Liver (tissue), 9 donors: ENCODE measurements around the gene GNB1L. TPM values are rescaled to one million over a fixed set of nuclear protein-coding genes. Genes with fewer than 3 reads are reported as not detected.

Experiments
- DNase-seq: peaks from one replicate; pipeline ENCODE4 v3.0.0-alpha.2; 2017; ENCODE audit warnings: low spot score
- H3K27ac ChIP-seq, 2 donors: one replicate each; pipeline ENCODE4 v1.7.0; 2013; ENCODE audit warnings: inconsistent platforms in 2 of 2, low read length in 2 of 2, control low read depth in 1 of 2, low read depth in 1 of 2, mild to moderate bottlenecking in 1 of 2
- H3K27me3 ChIP-seq, 4 donors: one replicate each; pipeline versions ENCODE4 v1.6.1 to v1.7.0; 2013; ENCODE audit warnings: low read length in 3 of 4, inconsistent platforms in 1 of 4, mild to moderate bottlenecking in 1 of 4, moderate library complexity in 1 of 4; ENCODE audit not compliant: control insufficient read depth in 4 of 4, insufficient read depth in 4 of 4
- H3K36me3 ChIP-seq, 4 donors: one replicate each; pipeline versions ENCODE4 v1.6.1 to v1.7.0; 2013; ENCODE audit warnings: low read length in 3 of 4, mild to moderate bottlenecking in 3 of 4, low read depth in 1 of 4, moderate library complexity in 1 of 4; ENCODE audit not compliant: control insufficient read depth in 4 of 4, insufficient read depth in 3 of 4
- H3K4me1 ChIP-seq, 4 donors: one replicate each; pipeline versions ENCODE4 v1.6.1 to v1.7.0; 2013; ENCODE audit warnings: low read length in 3 of 4, mild to moderate bottlenecking in 3 of 4, moderate library complexity in 1 of 4; ENCODE audit not compliant: control insufficient read depth in 4 of 4, insufficient read depth in 4 of 4
- H3K4me3 ChIP-seq, 3 donors: one replicate each; pipeline versions ENCODE4 v1.6.1 to v1.7.0; 2013; ENCODE audit warnings: low read length in 3 of 3, control low read depth in 1 of 3, low read depth in 1 of 3, mild to moderate bottlenecking in 1 of 3
- H3K9ac ChIP-seq, 2 donors: one replicate each; pipeline ENCODE4 v1.7.0; 2013; ENCODE audit warnings: low read length in 2 of 2, mild to moderate bottlenecking in 2 of 2, moderate library complexity in 2 of 2, control low read depth in 1 of 2, low read depth in 1 of 2
- H3K9me3 ChIP-seq, 4 donors: one replicate each; pipeline versions ENCODE4 v1.6.1 to v1.7.0; 2013; ENCODE audit warnings: low read length in 3 of 4; ENCODE audit not compliant: control insufficient read depth in 4 of 4
- CTCF ChIP-seq: fragments of 150-350 bp; IDR thresholded peaks from 2 replicates; pipeline ENCODE4 v1.5.1; 2017; ENCODE audit warnings: improper control_type of control experiment, low read depth, low read length; ENCODE audit not compliant: missing input control
- EGR1 ChIP-seq, 2 donors: IDR thresholded peaks; 2 replicates each; pipeline ENCODE4 v1.6.1; 2016 to 2018; ENCODE audit warnings: antibody characterized with exemption in 2 of 2, low read depth in 2 of 2
- FOXA2 ChIP-seq: IDR thresholded peaks from 2 replicates; pipeline ENCODE4 v1.6.1; 2016; ENCODE audit warnings: antibody characterized with exemption
- GABPA ChIP-seq, 2 donors: IDR thresholded peaks in 1 of 2; conservative IDR thresholded peaks in 1 of 2; 2 replicates each; pipeline ENCODE4 v1.6.1; 2016; ENCODE audit warnings: antibody characterized with exemption in 2 of 2, mild to moderate bottlenecking in 1 of 2, moderate library complexity in 1 of 2
- HNF4A ChIP-seq, 2 donors: conservative IDR thresholded peaks; 2 replicates each; pipeline ENCODE4 v1.6.1; 2016; ENCODE audit warnings: antibody characterized with exemption in 2 of 2, mild to moderate bottlenecking in 2 of 2
- HNF4G ChIP-seq: IDR thresholded peaks from 2 replicates; pipeline ENCODE4 v1.6.1; 2016; ENCODE audit warnings: antibody characterized with exemption
- JUND ChIP-seq, 2 donors: IDR thresholded peaks; 2 replicates each; pipeline ENCODE4 v1.6.1; 2016; ENCODE audit warnings: antibody characterized with exemption in 2 of 2
- NR2F2 ChIP-seq: IDR thresholded peaks from 2 replicates; pipeline ENCODE4 v1.6.1; 2016; ENCODE audit warnings: antibody characterized with exemption
- RAD21 ChIP-seq, 2 donors: IDR thresholded peaks; 2 replicates each; pipeline ENCODE4 v1.6.1; 2016; ENCODE audit warnings: antibody characterized with exemption in 2 of 2, mild to moderate bottlenecking in 2 of 2
- RXRA ChIP-seq, 2 donors: IDR thresholded peaks; 2 replicates each; pipeline ENCODE4 v1.6.1; 2017 to 2018; ENCODE audit warnings: antibody characterized with exemption in 2 of 2, mild to moderate bottlenecking in 1 of 2
- TAF1 ChIP-seq: conservative IDR thresholded peaks from 2 replicates; pipeline ENCODE4 v1.6.1; 2016; ENCODE audit warnings: antibody characterized with exemption, mild to moderate bottlenecking
- YY1 ChIP-seq: IDR thresholded peaks from 2 replicates; pipeline ENCODE4 v1.6.1; 2016; ENCODE audit warnings: antibody characterized with exemption, mild to moderate bottlenecking
- WGBS: extraction: QIAGEN DNeasy Blood & Tissue Kit; methylation state at CpG from one replicate; pipeline ENCODE4 v1.1.7; 2013; 5-methylcytosine and 5-hydroxymethylcytosine counted together
- polyA plus RNA-seq, 2 donors: library from polyadenylated mRNA; stranded (reverse) in 1 of 2; unstranded in 1 of 2; fragments of 200-250 nt in 1 of 2; fragments of >200 nt in 1 of 2; fragmentation: Nextera tagmentation in 1 of 2; extraction: Ambion mirVana in 1 of 2; gene quantifications; one replicate each; pipeline versions ENCODE4 v1.2.1 to v1.2.3, GENCODE V29; 2013 to 2015
- total RNA-seq, 2 donors: library from RNA; depleted of rRNA; stranded (reverse); fragments of >200 nt; gene quantifications; one replicate each; pipeline ENCODE4 v1.2.3, GENCODE V29; 2014
- TF ChIP-seq, protein P1 (sequence below): IDR thresholded peaks from 2 replicates; pipeline ENCODE4 v1.6.1; 2016; ENCODE audit warnings: antibody characterized with exemption, mild to moderate bottlenecking
- TF ChIP-seq, protein P2 (sequence below): IDR thresholded peaks from 2 replicates; pipeline ENCODE4 v1.6.1; 2016; ENCODE audit warnings: antibody characterized with exemption
- donor health status: healthy.
- donor health status: healthy.
- donor health status: healthy.
- donor health status: healthy.
- donor health status: healthy.

The GNB1L gene
- total and polyA plus RNA-seq, 4 donors = 1.5 to 3.6 (median 1.9) TPM

DNA sequence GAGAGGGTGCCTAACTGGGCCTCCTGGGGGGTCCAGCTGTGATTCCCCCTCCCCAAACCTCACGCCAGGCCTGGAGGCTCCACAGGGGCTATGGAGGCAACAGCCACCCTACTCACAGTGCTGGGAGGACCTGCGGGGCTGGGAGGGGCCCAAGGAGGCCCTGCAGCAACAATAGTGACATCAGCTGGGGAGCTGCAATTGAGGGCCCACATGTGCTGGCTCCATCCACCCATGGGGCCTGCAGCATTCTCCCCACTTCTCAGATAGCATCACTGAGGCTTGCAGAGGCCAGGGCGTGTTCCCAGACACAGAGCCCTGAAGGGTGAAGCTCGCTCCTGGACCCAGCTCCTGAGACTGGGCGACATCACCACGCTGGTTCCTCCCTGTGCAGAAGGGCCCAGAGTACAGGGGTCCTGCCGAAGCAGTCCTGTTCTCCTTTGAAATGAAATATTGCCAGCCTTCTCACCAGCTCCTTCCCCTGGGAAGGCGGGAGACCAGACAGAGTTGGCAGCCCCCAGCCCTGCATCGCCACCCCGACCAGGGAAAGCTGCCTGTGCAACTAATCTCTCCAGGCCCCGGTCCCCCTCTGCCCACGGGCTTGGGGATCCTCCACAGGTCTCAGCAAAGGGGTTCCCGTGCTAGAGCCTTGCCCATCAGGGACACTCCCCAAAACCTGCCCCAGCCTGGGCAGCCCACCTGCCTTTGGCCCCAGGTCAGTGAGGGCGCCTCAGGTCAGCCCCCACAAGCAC, 103.0 kb downstream of the GNB1L start (continued):
- TF ChIP-seq, protein P1, sequence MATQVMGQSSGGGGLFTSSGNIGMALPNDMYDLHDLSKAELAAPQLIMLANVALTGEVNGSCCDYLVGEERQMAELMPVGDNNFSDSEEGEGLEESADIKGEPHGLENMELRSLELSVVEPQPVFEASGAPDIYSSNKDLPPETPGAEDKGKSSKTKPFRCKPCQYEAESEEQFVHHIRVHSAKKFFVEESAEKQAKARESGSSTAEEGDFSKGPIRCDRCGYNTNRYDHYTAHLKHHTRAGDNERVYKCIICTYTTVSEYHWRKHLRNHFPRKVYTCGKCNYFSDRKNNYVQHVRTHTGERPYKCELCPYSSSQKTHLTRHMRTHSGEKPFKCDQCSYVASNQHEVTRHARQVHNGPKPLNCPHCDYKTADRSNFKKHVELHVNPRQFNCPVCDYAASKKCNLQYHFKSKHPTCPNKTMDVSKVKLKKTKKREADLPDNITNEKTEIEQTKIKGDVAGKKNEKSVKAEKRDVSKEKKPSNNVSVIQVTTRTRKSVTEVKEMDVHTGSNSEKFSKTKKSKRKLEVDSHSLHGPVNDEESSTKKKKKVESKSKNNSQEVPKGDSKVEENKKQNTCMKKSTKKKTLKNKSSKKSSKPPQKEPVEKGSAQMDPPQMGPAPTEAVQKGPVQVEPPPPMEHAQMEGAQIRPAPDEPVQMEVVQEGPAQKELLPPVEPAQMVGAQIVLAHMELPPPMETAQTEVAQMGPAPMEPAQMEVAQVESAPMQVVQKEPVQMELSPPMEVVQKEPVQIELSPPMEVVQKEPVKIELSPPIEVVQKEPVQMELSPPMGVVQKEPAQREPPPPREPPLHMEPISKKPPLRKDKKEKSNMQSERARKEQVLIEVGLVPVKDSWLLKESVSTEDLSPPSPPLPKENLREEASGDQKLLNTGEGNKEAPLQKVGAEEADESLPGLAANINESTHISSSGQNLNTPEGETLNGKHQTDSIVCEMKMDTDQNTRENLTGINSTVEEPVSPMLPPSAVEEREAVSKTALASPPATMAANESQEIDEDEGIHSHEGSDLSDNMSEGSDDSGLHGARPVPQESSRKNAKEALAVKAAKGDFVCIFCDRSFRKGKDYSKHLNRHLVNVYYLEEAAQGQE = no peak
- no peak for TF ChIP-seq EGR1 (IDR thresholded peaks at IDR 0.05; ENCODE audit: low read depth in 2 of 2)
- TF ChIP-seq RAD21 (IDR thresholded peaks at IDR 0.05) = no peak

DNA sequence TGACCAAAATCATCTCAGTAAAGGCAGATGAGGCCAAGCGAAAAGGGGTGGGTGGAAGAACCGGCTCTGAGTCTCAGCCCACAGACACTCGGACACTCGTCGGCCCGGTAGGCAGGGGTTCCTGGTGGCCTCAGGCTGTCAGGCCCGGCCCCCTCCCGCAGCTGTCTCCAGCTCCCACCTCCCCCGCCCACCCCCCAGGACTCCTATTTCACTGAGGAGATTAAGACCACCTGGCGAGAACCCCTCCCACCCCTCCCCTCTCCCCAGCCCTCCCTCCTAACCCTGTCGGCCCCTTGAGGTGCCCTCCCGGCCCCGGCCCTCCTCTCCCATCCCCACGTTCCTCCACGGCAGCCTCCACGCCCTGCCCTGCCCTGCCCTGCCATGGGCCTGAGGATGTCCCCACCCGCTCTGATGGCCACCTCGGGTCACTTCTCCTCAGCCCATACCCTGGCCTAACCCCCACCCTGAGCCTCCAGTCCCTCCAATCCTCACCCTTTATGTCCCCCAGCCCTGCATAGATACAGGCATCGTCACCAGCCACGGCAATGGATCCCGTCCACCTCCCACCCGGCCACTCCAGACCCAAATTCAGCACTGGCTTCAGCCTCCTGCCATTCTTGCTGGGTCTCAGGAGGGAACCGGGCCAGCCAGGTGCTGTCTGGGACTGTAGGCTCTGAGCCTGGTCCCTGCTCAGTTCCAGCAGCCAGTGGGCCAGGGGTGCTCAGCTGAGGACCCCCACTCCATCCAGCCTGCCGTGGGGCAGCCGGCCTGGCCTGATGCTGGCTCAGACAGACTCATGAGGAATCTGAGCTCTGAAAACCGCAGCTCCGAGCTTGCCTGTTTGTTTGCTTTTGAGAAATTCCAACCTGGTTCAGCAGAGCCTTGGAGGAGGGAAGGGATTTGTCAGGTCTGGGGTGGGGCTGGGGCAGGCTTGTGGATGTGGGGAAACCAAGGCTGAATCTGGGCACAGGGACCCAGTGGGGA, 103.9 kb downstream of the GNB1L start:
- Histone ChIP-seq H3K4me1 (peaks cover 0 to 4% (median under 1%) of the 10 kb centered on the region in 4 donors), H3K27ac (no peak overlapping the region), H3K9me3 (no peaks in the 10 kb centered on the region), H3K9ac (no peak overlapping the region), H3K4me3 (no peak overlapping the region), H3K36me3 (no peaks in the 10 kb centered on the region), H3K27me3 (peaks cover 0 to 11% (median 4%) of the 10 kb centered on the region in 4 donors)
- 57% methylated on average over 27 of the region's 27 CpGs for WGBS
- DNase-seq = no peak
- no peak for TF ChIP-seq FOXA2
- TF ChIP-seq YY1 = no peak
- no peak for TF ChIP-seq JUND (IDR thresholded peaks at IDR 0.05)
- TF ChIP-seq, protein P2, sequence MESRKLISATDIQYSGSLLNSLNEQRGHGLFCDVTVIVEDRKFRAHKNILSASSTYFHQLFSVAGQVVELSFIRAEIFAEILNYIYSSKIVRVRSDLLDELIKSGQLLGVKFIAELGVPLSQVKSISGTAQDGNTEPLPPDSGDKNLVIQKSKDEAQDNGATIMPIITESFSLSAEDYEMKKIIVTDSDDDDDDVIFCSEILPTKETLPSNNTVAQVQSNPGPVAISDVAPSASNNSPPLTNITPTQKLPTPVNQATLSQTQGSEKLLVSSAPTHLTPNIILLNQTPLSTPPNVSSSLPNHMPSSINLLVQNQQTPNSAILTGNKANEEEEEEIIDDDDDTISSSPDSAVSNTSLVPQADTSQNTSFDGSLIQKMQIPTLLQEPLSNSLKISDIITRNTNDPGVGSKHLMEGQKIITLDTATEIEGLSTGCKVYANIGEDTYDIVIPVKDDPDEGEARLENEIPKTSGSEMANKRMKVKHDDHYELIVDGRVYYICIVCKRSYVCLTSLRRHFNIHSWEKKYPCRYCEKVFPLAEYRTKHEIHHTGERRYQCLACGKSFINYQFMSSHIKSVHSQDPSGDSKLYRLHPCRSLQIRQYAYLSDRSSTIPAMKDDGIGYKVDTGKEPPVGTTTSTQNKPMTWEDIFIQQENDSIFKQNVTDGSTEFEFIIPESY = no peak

- Histone ChIP-seq H3K4me3 (no peak overlapping the region), H3K9ac (no peak overlapping the region), H3K27me3 (peaks cover 0 to 8% (median 4%) of the 10 kb centered on the region in 4 donors), H3K9me3 (no peaks in the 10 kb centered on the region), H3K27ac (no peak overlapping the region), H3K4me1 (no peaks in the 10 kb centered on the region), H3K36me3 (no peaks in the 10 kb centered on the region)
- DNase-seq = no peak
- 76% methylated on average over 12 of the region's 12 CpGs for WGBS
- no peak for TF ChIP-seq NR2F2
- no peak for TF ChIP-seq YY1
- TF ChIP-seq TAF1 = no peak
- TF ChIP-seq HNF4G = no peak
- no peak for TF ChIP-seq RAD21 (IDR thresholded peaks at IDR 0.05)
- TF ChIP-seq GABPA (IDR thresholded peaks at IDR 0.05 in 1 of 2, conservative IDR thresholded peaks at IDR 0.05 in 1 of 2) = no peak
- TF ChIP-seq RXRA (IDR thresholded peaks at IDR 0.05) = no peak
- TF ChIP-seq, protein P2 = no peak
- TF ChIP-seq CTCF = no peak
- TF ChIP-seq HNF4A (conservative IDR thresholded peaks at IDR 0.05) = no peak
These were observed 104.8 kb downstream of the GNB1L start for GRCh38 chr22:19749876-19750275.
